Fibroblast of lung (primary cell): ENCODE data around the gene HAPLN3.

Experiments used
- CTCF ChIP-seq, 2 donors: IDR thresholded peaks in 1 of 2; conservative IDR thresholded peaks in 1 of 2; 1 replicate in 1 of 2; 2 replicates in 1 of 2; pipeline ENCODE4 v1.5.1; 2011 to 2012; ENCODE audit warnings: low read length in 2 of 2, control low read depth in 1 of 2, inconsistent platforms in 1 of 2, low read depth in 1 of 2, mild to moderate bottlenecking in 1 of 2
- EZH2 ChIP-seq: IDR thresholded peaks from 2 replicates; pipeline ENCODE4 v1.5.1; 2012; ENCODE audit warnings: low read length, control low read depth, mild to moderate bottlenecking; ENCODE audit errors: missing control alignments

- TF ChIP-seq EZH2 (no peak), CTCF (conservative IDR thresholded peaks at IDR 0.05 in 1 of 2, IDR thresholded peaks at IDR 0.05 in 1 of 2; ENCODE audit: low read depth in 1 of 2, low read length in 2 of 2) (no peak)
These were observed 29.0 kb downstream of the HAPLN3 start for GRCh38 chr15:88866295-88866881.
